Inferior parietal cortex (tissue), 1 donor: ENCODE results near the gene MAMDC2.
A peak's percentile ranks its signal among the peaks of the same experiment; 100 is the strongest.

ENCODE experiments used
- DNase-seq: peaks from one replicate; pipeline ENCODE4 v3.0.0-alpha.2; 2016; ENCODE audit errors: extremely low spot score

The MAMDC2 gene

DNA sequence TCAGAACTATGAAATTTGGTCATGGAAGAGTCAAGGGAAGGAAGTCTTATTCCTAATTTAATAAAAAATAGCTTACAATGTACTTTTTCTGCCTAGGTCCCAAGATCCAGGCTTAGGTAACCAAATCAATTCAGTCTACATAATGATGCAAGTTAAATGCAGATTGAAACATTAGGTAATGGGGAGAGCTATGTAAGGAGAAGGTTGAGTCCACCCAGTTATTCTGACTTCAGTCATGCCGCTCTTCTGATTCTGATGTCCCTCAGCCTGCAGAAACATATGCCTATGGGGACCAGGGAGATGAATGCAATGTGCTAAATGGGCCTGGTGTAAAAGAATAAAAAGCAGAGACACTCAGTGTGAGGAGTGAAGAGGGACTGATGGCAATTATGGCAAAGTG lies 63.9 kb downstream of the MAMDC2 start:
- no peak for DNase-seq

DNA sequence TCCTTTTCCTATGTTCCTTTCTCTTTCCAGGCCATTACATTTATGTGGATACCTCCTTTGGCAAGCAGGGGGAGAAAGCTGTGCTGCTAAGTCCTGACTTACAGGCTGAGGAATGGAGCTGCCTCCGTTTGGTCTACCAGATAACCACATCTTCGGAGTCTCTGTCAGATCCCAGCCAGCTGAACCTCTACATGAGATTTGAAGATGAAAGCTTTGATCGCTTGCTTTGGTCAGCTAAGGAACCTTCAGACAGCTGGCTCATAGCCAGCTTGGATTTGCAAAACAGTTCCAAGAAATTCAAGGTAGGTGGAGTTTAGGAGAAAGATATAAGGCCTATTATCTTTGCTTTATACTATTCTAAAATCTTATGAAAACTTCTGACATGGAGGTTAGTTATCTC lies 64.5 kb downstream of the MAMDC2 start:
- DNase-seq = no peak

DNA sequence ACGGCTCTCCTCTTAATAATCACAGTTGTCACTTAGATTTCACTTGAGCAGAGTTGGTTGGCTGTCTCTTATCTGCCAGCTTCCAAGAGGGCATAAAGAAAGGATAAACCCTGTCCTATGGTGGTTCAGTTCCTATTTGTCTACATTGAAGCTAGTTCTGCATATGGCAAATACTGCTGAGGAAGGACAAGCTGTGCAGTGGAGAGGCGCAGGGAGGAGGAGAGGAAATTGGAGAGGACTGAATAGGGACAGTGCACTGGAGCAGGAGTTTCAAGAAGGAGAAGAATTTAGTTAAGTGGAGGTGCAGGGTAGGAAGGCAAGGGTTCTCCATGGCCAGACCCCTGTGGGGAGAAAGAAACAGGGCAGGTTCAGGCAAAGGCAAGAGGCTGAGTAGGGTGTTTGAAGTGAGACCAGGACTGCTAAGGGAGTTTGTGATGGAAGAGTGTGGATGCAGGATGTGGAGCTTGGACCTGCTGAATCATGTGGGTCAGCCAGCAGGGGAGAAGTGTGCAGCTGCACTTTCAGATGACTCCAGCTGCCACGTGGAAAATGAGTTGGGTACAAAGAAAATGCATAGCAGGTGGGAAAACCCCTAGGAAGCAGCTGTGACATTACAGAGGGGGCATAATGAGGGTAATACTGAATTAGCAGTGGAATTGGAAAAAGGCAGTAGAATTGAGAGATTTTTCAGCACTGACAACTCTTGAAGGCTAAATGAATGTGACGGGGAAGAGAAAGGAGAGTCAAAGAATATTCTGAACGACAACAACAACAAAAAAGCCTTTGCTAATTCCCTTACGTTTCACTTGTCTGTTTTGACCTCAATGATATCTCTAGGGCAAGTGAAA lies 66.8 kb downstream of the MAMDC2 start:
- no peak for DNase-seq

DNA sequence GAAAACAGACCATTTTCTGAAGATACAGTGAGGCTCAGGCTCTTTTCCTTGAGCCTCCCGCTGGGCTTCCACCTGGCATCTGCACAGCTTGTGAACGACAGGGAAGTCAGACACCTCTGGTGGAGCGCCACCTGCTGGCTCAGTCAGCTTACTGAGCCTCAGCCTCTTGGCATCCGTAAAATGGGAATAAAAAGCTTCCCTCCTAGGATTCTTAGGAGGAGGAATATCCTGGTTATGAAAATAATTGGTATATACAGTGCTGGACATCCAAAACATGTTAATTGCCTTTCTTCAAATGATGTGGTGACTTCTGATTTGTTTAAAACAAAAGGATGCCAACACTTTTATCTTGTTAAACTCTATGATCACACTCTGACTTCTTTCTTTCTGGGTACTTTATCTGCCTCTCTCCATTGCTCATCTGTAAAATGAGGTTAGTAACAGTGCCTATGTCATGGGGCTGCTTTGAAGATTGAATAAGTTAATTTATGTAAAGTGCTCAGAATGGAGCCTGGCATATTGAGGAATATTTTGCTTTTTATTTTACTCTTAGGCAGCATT lies 67.5 kb downstream of the MAMDC2 start:
- peak; percentile 66 for DNase-seq

DNA sequence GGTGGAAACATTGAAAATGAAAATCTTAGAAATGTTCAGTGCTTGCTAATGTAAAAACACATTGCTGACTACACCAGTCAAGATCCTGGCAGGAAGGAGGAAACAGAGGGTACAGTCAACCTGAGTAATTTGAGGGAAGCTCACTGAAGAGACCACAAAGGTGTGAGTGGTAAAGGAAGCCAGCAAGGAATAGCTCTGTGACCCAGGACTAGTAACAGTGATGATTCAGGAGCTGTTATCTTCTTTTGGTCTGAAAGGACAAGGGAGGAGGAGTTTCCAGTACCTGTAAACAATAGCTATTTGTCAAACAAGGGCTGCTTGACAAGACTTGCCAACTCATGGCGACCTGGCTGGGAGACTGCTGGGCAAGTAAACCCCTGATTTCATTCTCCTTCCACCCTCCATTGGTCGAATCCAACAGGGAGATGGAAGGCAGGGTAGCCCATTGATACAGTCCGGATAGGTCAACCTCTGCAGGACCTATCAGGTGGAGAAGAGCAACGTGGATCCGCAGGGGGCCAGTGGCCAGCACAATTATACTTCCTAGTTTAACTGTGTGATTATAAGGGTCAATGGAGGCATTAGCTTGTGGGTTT lies 68.1 kb downstream of the MAMDC2 start:
- no peak for DNase-seq

DNA sequence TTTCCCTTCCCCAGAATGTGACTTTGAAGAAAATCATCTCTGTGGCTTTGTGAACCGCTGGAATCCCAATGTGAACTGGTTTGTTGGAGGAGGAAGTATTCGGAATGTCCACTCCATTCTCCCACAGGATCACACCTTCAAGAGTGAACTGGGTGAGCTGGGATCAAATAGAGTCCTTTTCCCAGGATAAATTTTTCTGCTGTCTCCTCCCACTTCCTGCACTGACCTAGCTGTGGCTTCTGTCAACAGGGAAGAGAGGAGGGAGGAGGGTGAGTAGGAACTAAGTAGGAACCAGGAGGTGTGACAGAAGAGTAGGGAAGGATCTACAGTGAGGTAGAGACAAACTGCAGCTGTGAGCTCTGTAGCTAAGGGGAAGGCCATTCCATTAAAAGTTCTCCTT lies 69.3 kb downstream of the MAMDC2 start:
- no peak for DNase-seq

DNA sequence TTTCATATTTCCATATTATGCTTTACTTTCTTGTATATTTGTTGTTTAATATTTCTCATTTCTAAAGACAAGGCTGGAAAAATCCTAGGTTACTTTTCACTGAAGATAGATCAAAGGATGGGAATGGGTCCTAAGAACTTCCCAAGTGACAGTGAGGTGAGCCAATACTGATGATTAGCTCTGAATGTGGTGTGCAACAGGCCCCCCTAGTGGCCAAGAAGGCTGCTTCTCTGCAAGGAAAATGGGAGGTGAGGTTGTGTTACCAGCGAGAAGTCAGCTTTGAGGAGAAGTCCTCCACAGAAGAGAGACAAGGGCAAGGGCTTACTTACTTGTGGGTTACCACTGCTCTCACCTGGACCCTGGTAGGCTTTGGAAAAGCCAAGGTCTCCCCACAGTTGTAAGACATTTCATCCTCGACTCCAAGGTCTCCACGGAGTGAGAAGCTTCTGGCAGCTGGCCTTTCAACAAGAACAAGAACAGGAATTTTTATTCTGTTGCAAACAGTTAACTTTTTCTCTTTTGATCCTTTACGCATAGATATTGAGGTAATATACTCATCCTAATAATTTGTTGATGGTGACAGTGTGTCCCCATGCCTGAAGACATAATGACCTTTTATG lies 69.9 kb downstream of the MAMDC2 start:
- peak; percentile 56 for DNase-seq

DNA sequence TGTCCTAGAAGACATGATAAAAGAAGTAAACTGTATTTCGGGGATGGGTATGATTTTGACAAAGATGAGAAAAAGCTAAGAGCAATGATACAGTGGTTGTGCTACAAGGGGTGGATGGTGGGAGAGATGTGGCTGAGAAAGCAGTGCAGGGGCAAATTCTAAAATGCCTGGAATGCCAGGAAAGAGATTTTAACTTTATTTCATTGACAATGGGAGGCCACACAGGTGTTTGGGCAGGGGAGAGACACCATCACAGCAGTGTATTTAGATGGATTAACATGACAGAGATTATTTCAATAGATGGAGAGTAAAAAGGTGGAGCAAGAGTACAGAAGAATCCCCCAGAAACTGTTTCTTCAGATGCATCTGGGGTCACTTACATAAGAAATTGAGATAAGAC lies 71.2 kb downstream of the MAMDC2 start:
- DNase-seq = no peak

DNA sequence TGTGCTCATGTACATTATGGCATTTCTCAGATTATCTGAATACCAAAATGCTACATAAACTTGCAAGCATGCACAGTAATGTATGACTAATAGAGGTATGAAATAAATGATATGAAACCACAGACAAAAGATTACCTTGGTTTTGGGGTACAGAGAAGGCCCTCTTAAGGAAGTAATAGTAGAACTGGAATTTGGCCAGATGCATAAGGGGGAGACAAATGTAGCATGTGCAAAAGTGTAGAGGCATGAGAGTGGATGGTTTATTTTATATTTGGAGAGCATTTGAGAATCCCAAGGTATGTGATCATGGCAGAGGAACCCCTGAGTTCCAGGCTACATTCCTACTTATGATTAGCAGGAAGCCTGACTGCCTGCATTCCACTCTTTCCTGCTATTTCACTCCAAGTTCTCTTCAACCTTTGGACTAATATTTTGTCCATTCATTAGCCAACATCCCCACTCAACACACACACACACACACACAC lies 74.2 kb downstream of the MAMDC2 start:
- DNase-seq = no peak

DNA sequence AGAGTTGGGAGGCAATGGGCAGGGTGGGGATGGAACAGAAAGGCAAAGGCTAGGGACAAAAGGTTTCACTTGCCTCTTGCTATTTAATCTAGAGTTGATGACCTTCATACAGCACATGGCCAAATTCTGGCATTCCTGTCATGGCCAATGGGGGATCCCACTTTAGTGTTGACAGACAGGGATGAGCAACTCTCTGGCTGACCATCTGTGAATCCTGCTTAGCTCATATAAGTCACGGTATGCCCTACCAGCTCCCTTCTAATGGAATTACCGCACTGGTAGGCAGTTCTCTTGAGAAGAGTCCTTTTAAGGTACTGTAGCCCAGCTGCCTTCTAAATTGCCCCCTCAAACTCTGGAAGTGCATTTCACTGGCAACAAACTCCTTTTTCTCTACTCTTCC lies 76.1 kb downstream of the MAMDC2 start:
- DNase-seq = no peak

DNA sequence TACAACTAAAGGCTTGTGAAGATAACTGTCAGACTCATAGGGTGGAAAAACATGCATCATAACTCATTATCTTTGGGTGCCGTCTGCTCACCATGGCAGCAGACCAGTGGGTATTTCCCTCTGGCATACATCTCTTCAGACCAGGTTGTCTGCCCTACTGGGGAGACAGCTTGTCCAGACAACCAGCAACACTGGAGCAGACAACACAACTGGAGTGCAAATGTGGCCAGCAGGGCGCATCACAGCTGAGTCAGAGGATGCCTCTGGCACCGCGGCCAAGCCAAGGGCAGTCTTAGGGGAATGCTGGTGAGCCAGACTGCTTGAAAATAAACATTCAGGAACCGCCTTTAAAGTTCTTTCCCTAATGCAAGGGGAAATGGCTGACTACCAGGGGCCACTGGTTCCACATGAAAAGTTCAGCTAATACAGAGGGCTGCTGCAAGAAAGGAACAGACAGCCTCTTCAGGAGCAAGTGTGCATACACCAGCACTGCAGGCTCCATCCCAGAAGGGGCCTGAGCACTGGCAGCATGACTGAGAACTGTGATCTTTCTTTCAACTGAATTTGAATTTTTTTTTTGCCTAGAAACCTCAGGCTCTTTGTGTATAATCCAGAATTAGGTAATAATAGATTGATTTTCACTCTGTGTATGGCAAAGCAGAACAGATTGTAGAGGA lies 77.3 kb downstream of the MAMDC2 start:
- DNase-seq = no peak

DNA sequence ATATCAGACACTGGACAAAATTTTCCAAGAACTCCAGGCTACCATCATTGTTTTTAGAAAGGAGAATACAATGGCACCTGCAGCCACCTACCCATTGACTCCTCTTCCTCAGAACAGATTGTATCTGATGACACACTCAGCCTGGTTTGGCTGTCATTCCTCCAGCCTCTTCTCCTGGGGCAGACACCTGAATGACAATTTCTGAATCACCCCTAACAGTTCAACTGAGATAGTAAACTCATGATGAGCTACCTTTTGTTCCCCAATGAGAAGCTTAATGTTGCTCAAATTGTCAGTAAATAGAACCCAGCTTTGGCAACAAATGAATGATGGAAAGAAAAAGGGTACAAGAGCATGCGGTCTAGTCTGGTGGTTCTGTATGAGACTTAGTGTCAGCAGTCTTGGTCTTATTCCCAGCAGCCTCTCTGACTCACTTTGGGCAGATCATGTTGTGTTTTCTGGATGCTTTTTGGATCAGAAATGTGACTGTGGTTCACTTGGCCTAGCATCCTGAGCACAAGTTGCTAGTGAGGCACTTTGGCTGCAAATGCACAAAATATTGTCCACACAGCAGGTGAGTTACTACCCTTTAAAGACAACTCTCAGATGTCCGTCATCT lies 78.3 kb downstream of the MAMDC2 start:
- DNase-seq = no peak

DNA sequence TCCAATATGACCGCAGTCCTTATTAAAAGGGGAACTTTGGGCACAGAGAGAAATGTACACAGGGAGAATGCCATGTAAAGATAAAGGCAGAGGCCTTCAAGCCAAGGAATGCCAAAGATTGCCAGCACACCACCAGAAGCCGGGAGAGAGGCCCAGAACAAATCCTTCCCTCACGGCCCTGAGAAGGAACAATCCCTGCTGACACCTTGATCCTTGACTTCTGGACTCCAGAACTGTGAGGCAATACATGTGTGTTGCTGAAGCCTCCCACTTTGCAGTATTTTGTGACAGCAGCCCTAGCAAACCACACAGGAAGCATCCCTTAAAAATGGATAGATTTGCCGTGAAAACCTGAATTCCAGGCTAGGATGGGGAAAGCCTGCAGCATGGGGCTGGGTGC lies 80.0 kb downstream of the MAMDC2 start:
- no peak for DNase-seq

DNA sequence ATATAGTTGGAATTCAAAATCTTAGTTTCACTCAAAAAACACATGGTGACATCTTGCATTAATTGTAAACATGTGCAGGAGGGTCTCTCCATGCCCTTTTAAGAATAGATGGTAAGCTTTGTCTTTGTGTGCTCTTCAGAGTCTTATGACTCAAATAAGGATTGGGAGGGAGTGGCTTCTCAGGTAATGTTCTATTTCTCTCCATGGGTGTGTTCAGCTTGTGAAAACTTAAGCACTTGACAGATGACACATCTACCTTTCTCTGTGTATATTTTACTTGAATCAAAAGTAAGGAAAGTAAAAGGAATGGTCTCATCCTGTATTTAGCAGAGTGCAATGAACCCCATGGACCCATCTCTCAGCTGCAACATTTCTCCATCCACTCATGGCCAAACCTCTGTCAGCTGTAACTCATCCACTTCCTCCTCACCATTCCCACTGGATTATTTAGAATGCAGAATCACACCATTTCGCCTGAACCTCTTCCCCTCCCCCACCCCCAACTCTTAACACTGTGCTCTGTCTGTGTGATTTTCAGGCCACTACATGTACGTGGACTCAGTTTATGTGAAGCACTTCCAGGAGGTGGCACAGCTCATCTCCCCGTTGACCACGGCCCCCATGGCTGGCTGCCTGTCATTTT lies 82.1 kb downstream of the MAMDC2 start:
- DNase-seq = no peak

DNA sequence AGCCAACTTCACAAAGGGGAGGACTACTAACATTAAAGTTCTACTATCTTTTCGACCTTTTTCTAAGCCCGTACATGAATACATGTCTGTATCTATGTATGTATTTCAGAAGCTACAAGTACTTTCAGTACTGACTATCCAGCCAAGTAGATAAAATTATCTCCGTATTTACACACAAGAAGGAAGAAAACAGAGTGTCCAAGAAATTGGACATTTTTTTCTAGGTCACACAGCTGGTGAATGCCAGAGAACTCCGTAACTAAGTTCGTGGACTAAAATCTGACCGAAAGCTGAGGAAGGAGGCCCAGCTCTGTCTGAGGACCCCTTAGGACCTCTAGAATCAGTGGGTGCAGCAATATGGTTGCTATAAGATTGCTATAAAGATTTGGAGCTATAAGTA lies 83.4 kb downstream of the MAMDC2 start:
- no peak for DNase-seq

DNA sequence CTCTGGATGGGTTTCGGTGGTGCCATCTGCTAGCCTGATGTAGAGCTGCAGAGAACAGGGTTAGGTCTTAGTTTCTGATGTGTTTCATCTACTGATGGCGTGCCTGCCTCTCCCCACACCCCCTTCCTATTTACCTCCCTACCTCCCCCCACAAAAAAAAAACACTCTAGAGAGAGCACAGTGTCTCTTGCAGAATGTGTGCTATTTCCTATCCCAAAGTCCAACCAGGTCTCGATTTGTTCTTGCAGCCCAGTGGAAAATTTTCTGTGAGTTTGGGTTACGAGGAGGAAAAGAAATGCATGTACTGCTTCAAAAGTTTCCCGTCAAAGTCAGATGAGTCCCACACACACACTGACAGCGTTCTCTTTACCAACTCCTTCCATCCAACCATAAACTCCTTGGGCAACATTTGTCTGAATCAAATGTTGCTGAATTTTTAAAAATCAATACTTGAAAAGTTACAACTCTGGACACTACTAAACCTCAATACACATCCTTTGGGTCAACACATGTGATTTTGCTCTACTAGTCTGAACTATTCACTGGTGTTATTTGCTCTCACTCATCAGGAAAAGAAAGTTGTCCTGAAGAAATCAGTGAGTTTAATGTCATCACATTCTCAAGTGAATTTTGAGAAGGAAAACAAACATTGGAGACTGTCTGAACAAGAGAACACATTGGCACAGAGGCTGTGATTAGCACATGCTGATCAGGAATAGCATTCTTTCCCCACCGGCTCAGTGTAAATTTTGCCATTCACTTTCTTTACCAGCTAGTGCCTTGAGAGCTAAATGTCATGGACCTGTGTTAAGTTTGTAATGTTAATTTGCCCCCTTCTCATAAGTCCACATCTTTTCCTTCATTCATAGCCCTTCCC lies 84.1 kb downstream of the MAMDC2 start:
- DNase-seq = no peak

DNA sequence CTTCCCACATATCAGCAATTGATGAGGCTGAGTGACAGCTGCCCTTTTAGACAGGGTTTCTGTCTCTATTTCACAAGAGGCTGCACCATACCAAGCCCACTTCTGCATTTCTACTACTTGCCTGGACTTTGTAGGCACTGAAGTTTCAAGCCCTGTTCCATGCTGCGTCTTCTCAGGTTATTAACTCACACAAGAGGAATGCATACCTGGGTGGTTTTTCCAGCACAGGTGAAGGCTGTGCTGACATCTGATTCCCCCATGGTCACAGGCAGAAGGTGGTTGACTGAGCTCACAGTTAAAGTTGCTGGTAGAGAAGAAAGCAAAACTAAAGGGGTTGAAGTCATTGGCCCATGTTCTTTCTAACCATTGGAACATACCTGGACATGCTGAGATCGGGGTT lies 86.6 kb downstream of the MAMDC2 start:
- DNase-seq = no peak

DNA sequence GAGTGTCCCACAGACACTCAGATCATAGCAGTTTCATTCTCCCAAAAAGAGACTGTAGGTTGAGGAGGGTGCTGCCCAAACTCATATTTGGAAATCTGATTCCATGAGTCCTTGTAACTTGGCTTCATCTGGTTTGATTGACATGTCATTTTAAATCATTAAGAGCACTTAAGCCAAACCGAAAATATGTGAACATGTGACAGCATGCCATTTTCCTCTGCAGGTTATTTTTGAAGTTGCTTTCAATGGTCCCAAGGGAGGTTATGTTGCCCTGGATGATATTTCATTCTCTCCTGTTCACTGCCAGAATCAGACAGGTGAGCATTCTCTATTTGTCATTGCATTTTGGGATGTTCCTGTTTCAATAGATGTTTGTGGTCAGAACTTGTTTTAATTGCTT lies 87.6 kb downstream of the MAMDC2 start:
- no peak for DNase-seq

DNA sequence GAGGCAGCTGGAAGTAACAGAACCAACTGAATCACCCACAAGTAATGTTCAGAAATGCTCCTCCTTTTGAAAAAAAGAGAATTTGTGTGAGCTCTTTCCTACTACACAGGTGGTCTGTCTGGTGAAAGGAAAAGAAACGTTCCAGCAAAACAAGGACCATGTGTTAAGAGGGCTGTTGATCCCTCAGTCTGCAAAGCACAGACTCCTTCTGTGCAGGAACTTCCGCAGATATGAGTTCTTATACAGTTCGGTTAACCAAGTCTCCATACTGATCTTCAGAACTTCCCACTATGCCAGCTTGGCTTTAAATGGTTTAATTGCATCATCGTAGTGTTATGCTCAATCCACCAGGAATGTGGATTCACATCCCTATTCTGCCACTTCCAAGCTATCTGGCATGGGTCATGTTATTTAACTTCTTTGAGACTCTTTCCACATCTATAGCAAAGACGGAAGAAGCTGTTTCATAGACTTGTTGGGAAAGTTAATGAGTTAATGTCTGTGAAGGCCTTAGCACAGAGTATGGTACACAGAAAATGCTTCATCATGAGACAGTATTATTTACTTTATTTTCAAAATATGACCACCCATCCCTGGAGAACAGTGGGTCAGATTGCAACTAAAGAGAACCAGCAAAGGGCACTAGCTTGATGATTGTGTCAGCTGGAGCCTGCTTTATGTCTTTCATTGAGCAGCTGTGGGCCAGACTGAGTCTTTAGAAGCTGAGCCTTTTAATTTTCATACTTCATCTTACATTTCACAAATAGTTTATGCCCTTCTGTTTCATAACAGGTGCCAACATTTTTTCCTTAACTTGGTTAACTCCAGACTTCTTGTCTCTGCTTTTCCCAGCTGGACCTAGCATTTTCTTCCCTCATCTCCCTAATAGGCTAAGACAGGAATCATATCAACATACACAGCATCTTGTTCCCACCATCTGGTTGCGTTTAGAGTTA lies 89.9 kb downstream of the MAMDC2 start:
- DNase-seq = no peak
